ENCODE data around the gene FAM53B.

FAM53B gene

GRCh38 chr10:124696446-124697392, 47.5 kb downstream of the FAM53B start:
- DNase-seq: peak in 3 of 4 experiments; percentile 56 to 58 (median 58)

GRCh38 chr10:124695259-124695658, 48.9 kb downstream of the FAM53B start:
- DNase-seq: no peak

GRCh38 chr10:124694481-124695220, 49.5 kb downstream of the FAM53B start:
- no peak for DNase-seq

- DNase-seq: no peak
These were observed 50.3 kb downstream of the FAM53B start for GRCh38 chr10:124693801-124694416.

GRCh38 chr10:124693396-124693795, 50.8 kb downstream of the FAM53B start:
- no peak for DNase-seq

GRCh38 chr10:124692100-124692446, 52.1 kb downstream of the FAM53B start:
- no peak for DNase-seq

GRCh38 chr10:124691421-124692099, 52.6 kb downstream of the FAM53B start:
- DNase-seq: no peak

GRCh38 chr10:124691002-124691401, 53.2 kb downstream of the FAM53B start:
- DNase-seq: no peak

GRCh38 chr10:124689911-124690498, 54.2 kb downstream of the FAM53B start:
- DNase-seq: no peak

- DNase-seq: no peak
These were observed 55.1 kb downstream of the FAM53B start for GRCh38 chr10:124688889-124689670.

GRCh38 chr10:124688386-124688785, 55.8 kb downstream of the FAM53B start:
- no peak for DNase-seq

- peak; percentile 87 to 94 (median 89) for DNase-seq
These were observed 57.3 kb downstream of the FAM53B start for GRCh38 chr10:124686707-124687376.

GRCh38 chr10:124685261-124685660, 58.9 kb downstream of the FAM53B start:
- DNase-seq: peak; percentile 85 to 92 (median 92)

GRCh38 chr10:124683814-124684213, 60.4 kb downstream of the FAM53B start:
- peak; percentile 52 to 78 (median 71) for DNase-seq

GRCh38 chr10:124681626-124682552, 62.3 kb downstream of the FAM53B start:
- DNase-seq: no peak

- DNase-seq: no peak
These were observed 63.1 kb downstream of the FAM53B start for GRCh38 chr10:124681091-124681490.

GRCh38 chr10:124680675-124681074, 63.5 kb downstream of the FAM53B start:
- peak; percentile 90 to 95 (median 92) for DNase-seq

- no peak for DNase-seq
These were observed 64.8 kb downstream of the FAM53B start for GRCh38 chr10:124679401-124679800.

GRCh38 chr10:124678557-124679240, 65.5 kb downstream of the FAM53B start:
- no peak for DNase-seq
